Measurements from ENCODE around the gene BDP1.
"Not testable (repeated sequence)": the region's sequence is repeated elsewhere in the genome, so short reads cannot be mapped to it uniquely, and the experiment has no call there.

DNA sequence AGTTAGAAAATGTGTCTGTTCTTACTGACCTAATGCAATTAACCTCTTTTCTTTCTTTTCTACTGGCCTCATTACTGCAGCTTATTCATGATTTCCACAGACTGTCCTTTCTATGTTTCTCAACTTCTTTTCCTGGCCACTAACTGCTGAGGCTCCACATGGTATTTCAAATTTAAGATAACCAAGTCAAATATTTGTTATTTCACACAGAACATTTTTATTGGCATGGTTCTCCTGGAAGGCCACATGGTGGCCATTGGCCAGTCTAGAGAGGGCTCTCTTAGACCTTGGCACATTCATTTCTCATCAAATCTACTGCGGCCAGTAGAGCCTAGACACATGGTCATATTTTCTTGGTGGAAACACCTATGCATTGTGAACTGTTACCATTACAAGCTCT lies 13.9 kb upstream of the BDP1 start:
- TF ChIP-seq, protein P1, sequence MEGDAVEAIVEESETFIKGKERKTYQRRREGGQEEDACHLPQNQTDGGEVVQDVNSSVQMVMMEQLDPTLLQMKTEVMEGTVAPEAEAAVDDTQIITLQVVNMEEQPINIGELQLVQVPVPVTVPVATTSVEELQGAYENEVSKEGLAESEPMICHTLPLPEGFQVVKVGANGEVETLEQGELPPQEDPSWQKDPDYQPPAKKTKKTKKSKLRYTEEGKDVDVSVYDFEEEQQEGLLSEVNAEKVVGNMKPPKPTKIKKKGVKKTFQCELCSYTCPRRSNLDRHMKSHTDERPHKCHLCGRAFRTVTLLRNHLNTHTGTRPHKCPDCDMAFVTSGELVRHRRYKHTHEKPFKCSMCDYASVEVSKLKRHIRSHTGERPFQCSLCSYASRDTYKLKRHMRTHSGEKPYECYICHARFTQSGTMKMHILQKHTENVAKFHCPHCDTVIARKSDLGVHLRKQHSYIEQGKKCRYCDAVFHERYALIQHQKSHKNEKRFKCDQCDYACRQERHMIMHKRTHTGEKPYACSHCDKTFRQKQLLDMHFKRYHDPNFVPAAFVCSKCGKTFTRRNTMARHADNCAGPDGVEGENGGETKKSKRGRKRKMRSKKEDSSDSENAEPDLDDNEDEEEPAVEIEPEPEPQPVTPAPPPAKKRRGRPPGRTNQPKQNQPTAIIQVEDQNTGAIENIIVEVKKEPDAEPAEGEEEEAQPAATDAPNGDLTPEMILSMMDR (IDR thresholded peaks at IDR 0.05), result not testable (repeated sequence)
- not testable (repeated sequence) for TF ChIP-seq POLR2A (IDR thresholded peaks at IDR 0.05; ENCODE audit: low read depth)

All from esophagus muscularis mucosa (tissue), 3 donors.